GM23248 (cell line): ENCODE measurements around the gene IFNA2.

ENCODE experiments used
- EZH2 ChIP-seq: fragments of 200-600 bp; sonication (generic); IDR thresholded peaks from 2 replicates; pipeline ENCODE4 v1.6.1; 2018; ENCODE audit warnings: antibody characterized with exemption, mild to moderate bottlenecking; ENCODE audit not compliant: insufficient read depth, poor library complexity, severe bottlenecking
- EZH2phosphoT487 ChIP-seq: fragments of 200-600 bp; sonication (generic); IDR thresholded peaks from 2 replicates; pipeline ENCODE4 v1.6.1; 2018; ENCODE audit warnings: antibody characterized with exemption, moderate library complexity, mild to moderate bottlenecking, low read depth; ENCODE audit not compliant: insufficient read depth

DNA sequence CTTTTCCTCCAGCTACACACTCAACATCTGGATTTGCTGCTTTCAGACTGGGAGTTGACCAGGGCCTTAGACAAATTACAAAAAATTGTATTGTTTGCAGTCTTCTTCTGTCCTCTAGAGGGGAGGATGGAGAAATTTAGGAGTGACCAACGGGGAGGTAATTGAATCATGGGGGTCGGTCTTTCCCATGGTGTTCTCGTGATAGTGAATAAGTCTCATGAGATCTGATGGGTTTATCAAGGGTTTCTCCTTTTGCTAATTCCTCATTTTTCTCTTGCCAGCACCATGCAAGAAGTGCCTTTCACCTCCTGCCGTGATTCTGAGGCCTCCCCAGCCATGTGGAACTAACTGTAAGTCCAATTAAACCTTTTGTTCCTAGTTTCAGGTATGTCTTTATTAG, 28.0 kb upstream of the IFNA2 start:
- no peak for TF ChIP-seq EZH2
- no peak for TF ChIP-seq EZH2phosphoT487
